Measurements from ENCODE around the gene TPX2. TPM values are rescaled to one million over a fixed set of nuclear protein-coding genes. Genes with fewer than 3 reads are reported as not detected.

TPX2 gene
- total and polyA plus RNA-seq, 10 of the 15 experiments (the other 5 are each of a cell fraction or from before 2014, with no cell fraction given), result 29.7 to 144 (median 89.0) TPM

DNA sequence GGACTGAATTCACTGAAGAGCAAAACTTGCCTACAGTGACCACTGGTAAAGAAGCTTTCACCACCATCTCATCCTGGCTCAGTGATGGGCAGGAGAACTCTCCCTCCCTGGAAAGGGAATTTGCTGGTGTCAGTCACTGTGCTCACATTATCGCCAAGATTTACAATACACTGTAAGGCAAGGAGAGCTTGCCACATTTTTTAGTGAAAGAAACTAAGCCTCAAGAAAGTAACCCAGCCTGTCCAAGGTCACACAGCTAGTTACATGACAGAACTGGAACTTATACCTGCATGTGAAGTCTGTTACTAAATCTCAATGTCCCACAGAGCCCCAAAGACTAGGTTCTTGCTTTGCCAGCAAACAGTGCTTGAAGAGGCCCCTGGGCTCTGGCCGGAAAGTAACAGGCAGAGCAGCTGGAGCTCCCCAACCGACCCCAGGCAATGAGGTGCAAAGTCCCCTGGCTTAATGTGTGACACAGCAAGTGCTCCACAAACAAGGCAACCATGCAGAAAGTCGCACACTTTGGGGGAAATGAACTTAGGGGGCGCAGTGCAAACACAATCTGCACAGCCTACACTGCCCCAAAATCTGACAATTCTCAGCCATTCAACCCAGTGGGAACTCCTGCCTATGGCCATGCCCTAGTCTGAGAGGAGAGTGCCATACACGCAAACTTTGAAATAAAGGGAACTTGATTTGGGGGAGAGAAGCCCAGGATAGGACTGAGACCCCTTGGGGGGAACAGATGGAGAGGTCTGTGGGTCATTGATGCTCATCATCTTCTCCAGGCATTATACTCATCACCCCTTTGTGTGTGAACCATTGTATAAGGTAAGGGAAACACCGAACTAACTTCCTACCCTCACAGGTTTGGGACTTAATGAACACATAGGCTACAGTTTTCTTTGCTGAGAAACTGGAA, 18.3 kb upstream of the TPX2 start (continued):
- TF ChIP-seq, protein P1, sequence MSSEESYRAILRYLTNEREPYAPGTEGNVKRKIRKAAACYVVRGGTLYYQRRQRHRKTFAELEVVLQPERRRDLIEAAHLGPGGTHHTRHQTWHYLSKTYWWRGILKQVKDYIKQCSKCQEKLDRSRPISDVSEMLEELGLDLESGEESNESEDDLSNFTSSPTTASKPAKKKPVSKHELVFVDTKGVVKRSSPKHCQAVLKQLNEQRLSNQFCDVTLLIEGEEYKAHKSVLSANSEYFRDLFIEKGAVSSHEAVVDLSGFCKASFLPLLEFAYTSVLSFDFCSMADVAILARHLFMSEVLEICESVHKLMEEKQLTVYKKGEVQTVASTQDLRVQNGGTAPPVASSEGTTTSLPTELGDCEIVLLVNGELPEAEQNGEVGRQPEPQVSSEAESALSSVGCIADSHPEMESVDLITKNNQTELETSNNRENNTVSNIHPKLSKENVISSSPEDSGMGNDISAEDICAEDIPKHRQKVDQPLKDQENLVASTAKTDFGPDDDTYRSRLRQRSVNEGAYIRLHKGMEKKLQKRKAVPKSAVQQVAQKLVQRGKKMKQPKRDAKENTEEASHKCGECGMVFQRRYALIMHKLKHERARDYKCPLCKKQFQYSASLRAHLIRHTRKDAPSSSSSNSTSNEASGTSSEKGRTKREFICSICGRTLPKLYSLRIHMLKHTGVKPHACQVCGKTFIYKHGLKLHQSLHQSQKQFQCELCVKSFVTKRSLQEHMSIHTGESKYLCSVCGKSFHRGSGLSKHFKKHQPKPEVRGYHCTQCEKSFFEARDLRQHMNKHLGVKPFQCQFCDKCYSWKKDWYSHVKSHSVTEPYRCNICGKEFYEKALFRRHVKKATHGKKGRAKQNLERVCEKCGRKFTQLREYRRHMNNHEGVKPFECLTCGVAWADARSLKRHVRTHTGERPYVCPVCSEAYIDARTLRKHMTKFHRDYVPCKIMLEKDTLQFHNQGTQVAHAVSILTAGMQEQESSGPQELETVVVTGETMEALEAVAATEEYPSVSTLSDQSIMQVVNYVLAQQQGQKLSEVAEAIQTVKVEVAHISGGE (CRISPR knock-in tag; IDR thresholded peaks at IDR 0.05), result no peak
- TF ChIP-seq GATAD2B (conservative IDR thresholded peaks at IDR 0.05; ENCODE audit: low read depth) (0 out of 2 replicates have a peak, but pooled peaks have one; percentile 21), RUNX3 (IDR thresholded peaks at IDR 0.05; ENCODE audit: low read length) (no peak), SMAD5 (IDR thresholded peaks at IDR 0.05; ENCODE audit: low read depth) (no peak), TCF12 (IDR thresholded peaks at IDR 0.05; ENCODE audit: low read depth, low read length) (peak; percentile 57; the same call in 1 of the 2 replicates), NFYA (IDR thresholded peaks at IDR 0.05; ENCODE audit: borderline replicate concordance, low read depth, low read length) (no peak), MYC (IDR thresholded peaks at IDR 0.05; ENCODE audit: insufficient read depth, insufficient read length, insufficient replicate concordance, low read length, severe bottlenecking) (no peak), IKZF1 (conservative IDR thresholded peaks at IDR 0.05) (peak; percentile 30; the same call in 1 of the 2 replicates), SP1 (IDR thresholded peaks at IDR 0.05; ENCODE audit: low read depth, low read length) (no peak), ZNF217 (IDR thresholded peaks at IDR 0.05) (no peak), IRF4 (IDR thresholded peaks at IDR 0.05; ENCODE audit: low read depth, low read length) (no peak), SIX5 (IDR thresholded peaks at IDR 0.05; ENCODE audit: low read depth, low read length, severe bottlenecking) (no peak), ZNF384 (IDR thresholded peaks at IDR 0.05; ENCODE audit: borderline replicate concordance, low read depth, low read length) (no peak), EGR1 (IDR thresholded peaks at IDR 0.05; ENCODE audit: borderline replicate concordance in 1 of 2, low read depth in 2 of 2, low read length in 2 of 2) (no peak), NR2F1 (conservative IDR thresholded peaks at IDR 0.05) (peak; percentile 26; the same call in 1 of the 2 replicates), YBX1 (IDR thresholded peaks at IDR 0.05) (no peak), HCFC1 (IDR thresholded peaks at IDR 0.05; ENCODE audit: low read length) (no peak), POLR2AphosphoS5 (IDR thresholded peaks at IDR 0.05; ENCODE audit: low read length) (no peak), FOXK2 (IDR thresholded peaks at IDR 0.05) (peak; percentile 42; the same call in 1 of the 2 replicates)
- TF ChIP-seq, protein P2, sequence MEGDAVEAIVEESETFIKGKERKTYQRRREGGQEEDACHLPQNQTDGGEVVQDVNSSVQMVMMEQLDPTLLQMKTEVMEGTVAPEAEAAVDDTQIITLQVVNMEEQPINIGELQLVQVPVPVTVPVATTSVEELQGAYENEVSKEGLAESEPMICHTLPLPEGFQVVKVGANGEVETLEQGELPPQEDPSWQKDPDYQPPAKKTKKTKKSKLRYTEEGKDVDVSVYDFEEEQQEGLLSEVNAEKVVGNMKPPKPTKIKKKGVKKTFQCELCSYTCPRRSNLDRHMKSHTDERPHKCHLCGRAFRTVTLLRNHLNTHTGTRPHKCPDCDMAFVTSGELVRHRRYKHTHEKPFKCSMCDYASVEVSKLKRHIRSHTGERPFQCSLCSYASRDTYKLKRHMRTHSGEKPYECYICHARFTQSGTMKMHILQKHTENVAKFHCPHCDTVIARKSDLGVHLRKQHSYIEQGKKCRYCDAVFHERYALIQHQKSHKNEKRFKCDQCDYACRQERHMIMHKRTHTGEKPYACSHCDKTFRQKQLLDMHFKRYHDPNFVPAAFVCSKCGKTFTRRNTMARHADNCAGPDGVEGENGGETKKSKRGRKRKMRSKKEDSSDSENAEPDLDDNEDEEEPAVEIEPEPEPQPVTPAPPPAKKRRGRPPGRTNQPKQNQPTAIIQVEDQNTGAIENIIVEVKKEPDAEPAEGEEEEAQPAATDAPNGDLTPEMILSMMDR (IDR thresholded peaks at IDR 0.05 in 2 of 3, conservative IDR thresholded peaks at IDR 0.05 in 1 of 3; ENCODE audit: control insufficient read depth in 2 of 3, extremely low read depth in 1 of 3, insufficient read depth in 1 of 3, low read depth in 3 of 3, low read length in 3 of 3), result peak; percentile 24 to 32 (median 26); a peak in 5 of 6 replicates
- TF ChIP-seq, protein P3, sequence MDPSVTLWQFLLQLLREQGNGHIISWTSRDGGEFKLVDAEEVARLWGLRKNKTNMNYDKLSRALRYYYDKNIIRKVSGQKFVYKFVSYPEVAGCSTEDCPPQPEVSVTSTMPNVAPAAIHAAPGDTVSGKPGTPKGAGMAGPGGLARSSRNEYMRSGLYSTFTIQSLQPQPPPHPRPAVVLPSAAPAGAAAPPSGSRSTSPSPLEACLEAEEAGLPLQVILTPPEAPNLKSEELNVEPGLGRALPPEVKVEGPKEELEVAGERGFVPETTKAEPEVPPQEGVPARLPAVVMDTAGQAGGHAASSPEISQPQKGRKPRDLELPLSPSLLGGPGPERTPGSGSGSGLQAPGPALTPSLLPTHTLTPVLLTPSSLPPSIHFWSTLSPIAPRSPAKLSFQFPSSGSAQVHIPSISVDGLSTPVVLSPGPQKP (IDR thresholded peaks at IDR 0.05; ENCODE audit: low read depth, low read length), result no peak
- TF ChIP-seq, protein P4, sequence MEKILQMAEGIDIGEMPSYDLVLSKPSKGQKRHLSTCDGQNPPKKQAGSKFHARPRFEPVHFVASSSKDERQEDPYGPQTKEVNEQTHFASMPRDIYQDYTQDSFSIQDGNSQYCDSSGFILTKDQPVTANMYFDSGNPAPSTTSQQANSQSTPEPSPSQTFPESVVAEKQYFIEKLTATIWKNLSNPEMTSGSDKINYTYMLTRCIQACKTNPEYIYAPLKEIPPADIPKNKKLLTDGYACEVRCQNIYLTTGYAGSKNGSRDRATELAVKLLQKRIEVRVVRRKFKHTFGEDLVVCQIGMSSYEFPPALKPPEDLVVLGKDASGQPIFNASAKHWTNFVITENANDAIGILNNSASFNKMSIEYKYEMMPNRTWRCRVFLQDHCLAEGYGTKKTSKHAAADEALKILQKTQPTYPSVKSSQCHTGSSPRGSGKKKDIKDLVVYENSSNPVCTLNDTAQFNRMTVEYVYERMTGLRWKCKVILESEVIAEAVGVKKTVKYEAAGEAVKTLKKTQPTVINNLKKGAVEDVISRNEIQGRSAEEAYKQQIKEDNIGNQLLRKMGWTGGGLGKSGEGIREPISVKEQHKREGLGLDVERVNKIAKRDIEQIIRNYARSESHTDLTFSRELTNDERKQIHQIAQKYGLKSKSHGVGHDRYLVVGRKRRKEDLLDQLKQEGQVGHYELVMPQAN (conservative IDR thresholded peaks at IDR 0.05), result peak; percentile 41; the same call in 1 of the 2 replicates
